Stimulated activated CD8-positive, alpha-beta memory T cell treated with anti-CD3 and anti-CD28 coated beads, Interleukin-12 subunit alpha, Interleukin-12 subunit beta, amount 100 ng/mL, for 1 hour (primary cell): ENCODE results near the gene SAMM50.

ENCODE experiments used
- DNase-seq: peaks from one replicate; pipeline ENCODE4 v3.0.0-alpha.2; 2020; ENCODE audit warnings: low read depth

The SAMM50 gene

DNA sequence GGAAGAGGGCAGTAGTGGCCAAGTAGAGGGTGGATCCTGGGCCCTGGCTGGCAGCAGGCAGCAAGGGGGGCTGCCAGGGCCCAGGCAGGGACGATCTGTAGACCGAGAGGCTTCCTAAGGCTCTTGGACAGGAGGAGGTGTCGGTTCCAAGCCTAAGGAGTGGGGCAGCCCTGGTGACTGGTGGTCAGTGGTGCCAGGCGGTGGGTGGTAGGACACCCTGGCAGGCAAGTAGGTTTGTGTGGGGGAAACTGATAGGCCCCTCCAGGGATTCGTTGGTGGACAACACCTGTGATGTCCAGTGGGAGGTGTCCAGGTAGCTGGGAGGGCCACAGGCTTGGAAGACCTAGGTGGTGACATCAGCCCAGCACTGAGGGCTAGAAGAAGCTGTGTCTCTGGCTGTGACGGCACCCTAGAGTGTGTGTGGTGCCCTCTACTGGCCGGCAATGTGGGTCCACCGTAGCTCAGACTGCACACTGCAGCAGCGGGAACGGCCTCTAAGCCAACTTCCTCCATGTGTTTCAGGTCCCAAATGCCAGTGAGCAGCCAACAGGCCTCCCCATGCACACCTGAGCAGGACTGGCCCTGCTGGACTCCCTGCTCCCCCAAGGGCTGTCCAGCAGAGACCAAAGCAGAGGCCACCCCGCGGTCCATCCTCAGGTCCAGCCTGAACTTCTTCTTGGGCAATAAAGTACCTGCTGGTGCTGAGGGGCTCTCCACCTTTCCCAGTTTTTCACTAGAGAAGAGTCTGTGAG, 9.4 kb upstream of the SAMM50 start:
- DNase-seq, result peak; percentile 42

- DNase-seq, result no peak
Measured at GRCh38 chr22:43946384-43946667, 8.9 kb upstream of the SAMM50 start.

DNA sequence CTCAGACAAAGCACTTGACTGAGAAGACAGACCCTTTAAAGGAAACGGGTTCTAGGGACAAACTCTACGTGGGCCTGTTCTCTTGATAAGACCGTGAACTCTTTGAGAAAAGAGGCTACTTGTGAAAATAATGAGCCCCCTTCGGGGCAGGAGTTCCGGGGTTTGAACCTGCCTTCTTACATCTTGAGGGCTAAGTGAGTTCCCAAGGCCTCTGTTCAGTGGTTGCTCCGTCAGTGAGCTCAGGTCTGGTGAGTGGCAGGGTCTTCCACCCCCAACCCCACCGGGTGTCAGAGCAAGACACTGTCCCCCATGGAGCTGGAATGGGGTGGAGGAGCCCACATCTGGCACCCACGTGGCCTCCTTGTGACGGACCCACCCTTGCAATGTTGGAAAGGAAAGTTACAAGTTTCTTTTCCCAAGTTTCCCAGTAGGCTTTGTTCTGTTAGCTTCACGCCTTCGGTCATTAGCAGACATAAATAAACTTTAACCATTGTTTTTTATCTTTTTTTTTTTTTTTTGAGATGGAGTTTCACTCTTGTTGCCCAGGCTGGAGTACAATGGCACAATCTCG, 6.3 kb upstream of the SAMM50 start:
- no peak for DNase-seq

DNA sequence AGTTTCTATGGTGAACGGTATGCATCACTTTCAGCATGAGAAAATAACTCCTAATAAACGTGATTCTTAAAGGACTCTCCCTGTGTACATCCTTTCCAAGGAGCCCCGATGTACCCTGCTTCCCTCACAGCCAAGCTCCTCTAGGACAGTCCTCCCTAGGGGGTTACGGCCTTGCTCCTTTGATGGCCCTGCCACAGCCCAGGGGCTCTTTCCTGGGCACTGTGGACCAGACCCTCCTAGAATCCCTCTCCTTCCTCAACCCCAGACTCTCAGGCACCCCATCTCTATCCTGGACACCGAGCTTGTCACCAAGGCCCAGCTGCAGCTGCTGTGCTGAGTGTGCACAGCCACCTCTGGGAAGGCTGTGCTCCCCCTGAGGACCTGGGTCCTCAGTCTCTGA, 3.9 kb upstream of the SAMM50 start:
- no peak for DNase-seq

GRCh38 chr22:43951966-43952365, 3.3 kb upstream of the SAMM50 start:
- DNase-seq, result no peak

- DNase-seq, result no peak
Measured at GRCh38 chr22:43953988-43954785, 1.1 kb upstream of the SAMM50 start.

DNA sequence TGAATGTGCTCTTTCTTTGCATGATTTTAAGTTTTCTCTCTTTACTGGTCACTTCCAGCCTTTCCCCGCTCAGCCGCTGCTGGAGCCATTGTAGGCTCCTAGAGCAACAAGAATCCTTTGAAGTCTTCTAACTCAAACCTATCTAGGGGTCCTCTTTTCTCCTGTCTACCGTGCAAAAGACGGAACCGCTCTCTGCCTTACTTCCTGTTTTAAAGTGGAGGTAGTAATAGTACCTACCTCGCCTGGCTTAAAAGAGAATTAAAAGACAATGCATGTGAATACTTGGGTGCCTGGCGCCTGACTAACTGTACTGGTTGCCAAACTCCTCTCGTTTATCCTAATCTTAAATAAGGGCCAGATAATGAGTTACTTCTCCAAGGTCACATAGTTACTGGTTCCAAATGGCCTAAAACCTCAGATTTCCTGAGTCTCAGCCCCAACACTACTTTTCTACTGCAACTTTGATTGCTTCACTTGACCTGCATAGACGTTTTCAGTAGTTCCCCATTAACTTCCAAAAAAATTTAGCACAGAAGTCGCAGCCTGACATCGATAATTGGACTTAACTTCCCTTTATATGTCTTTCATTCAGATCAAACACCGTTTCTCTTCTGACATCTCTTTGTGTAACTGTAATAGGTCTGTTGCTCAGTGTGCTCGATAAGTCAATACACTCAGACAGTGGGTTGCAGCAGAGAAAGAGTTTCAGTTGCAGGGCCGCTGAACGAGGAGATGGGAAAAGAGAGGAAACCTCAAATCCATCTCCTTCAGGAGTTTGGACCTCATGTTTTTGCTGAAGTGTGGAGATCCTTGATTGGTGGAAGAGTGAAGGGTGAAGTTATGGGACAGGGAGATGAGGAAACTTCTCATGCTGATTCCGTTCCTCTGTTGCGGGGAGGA, 891 bp downstream of the SAMM50 start:
- no peak for DNase-seq

DNA sequence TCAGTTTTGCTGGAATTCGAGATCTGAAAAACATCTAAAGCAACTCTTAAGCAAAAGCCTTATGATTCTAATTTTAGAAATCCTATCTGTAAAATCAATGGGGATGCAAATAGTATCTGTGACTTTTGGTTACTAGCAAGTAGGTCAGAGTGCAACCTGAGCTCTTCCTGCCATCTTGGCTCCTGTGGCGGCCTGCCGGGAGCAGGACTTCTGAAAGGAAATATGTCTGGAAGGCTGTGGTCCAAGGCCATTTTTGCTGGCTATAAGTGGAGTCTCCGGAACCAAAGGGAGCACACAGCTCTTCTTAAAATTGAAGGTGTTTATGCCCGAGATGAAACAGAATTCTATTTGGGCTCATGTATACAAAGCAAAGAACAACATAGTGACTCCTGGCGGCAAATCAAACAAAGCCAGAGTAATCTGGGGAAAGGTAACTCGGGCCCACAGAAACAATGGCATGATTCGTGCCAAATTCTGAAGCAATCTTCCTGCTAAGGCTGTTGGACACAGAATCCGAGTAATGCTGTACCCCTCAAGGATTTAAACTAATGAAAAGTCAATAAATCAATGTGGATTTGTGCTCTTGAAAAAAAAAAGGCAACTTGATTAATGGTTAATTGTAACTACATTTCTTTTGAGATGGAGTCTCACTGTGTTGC, 1.7 kb downstream of the SAMM50 start:
- no peak for DNase-seq

DNA sequence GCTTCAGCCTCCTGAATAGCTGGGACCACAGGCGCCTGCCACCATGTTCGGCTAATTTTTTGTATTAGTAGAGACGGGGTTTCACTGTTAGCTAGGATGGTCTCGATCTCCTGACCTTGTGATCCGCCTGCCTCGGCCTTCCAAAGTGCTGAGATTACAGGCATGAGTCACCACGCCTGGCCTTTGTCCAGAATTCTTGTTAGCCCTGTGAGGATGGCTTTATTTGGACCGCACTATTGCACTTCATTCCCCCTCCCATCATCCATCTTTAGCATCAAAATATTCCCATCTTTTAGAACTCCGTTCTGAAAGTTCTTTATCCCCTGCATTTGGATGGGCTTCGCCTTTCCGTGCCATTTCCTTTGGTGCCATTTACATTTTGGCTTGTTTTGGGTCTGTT, 2.6 kb downstream of the SAMM50 start:
- no peak for DNase-seq

DNA sequence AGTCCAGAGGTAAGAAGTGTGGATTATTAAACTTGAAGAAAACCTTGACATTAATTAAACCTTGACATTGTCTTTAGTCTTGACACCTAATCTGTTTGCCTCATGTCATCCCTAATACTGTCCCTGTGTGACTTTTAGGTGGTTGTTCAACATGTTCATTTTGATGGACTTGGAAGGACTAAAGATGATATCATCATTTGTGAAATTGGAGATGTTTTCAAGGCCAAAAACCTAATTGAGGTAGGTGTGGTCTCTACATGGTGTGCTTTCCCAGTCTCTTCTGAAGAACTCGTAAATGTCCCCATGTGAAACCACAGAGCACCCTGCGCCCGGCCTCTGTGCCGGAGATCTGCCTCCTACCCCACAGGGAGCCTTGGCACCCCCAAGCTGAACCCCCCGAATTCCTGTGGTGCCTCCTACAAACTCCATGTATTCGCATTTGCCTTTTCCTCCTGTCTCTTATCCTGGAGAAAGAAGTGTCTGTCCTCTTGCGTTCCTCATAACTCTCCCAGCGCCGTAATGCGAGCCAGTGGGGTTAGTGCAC, 9.1 kb downstream of the SAMM50 start:
- DNase-seq, result no peak

DNA sequence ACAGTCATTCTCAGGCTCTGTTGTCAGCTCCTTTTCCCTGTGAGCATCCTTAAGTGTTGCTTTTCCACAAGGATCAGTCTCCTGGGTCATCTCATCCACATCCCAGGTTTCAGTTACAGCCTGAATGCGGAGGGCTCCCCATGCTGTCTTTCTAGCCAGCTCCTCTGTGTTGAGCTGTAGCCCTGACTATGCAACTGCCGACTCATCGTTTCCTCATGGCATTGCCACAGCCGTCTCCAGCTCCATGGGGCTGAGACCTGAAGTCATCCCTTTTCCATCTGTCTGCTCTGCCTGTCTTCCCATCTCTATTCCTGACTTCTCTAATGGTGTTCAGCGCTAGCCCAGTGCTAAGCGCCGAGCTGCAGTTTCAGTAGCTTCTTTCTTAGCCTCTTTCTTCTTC, 11.8 kb downstream of the SAMM50 start:
- no peak for DNase-seq

GRCh38 chr22:43968614-43969013, 13.4 kb downstream of the SAMM50 start:
- no peak for DNase-seq

GRCh38 chr22:43969021-43969878, 14.0 kb downstream of the SAMM50 start:
- no peak for DNase-seq

DNA sequence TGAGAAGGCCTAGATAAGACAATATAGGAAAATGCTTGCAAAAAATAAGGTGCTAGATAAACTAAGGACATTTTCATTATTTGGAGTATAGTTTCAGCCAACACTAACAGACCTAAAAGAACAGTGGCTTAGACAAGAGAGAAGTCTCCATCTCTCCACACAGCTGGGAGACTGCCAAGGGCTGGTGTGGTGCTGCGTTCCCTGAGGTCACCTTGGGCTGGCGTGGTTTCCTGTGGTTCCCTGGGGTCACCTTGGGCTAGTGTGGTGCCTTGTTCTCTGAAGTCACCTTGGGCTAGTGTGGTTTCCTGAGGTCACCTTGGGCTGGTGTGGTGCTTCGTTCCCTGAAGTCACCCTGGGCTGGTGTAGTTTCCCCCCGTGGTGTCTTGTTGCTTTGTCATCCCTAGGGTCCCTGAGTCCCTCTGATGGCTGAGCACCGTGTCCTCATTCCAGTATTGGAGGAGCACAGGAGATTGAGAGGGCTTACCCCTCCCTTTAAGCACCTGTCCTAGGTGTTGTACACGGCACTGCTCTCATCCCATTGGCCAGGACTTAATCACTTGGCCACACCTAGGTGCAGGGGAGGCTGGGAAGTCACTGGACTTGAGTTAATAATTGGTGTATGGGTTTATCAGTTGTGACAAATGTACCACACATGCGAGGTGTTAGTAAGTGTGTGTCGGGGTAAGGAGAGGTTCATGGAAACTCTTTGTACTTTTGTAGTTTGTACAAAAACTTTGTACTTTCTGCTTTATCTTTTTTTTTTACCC, 14.9 kb downstream of the SAMM50 start:
- DNase-seq, result no peak

- DNase-seq, result no peak
Measured at GRCh38 chr22:43971112-43971511, 15.9 kb downstream of the SAMM50 start.

DNA sequence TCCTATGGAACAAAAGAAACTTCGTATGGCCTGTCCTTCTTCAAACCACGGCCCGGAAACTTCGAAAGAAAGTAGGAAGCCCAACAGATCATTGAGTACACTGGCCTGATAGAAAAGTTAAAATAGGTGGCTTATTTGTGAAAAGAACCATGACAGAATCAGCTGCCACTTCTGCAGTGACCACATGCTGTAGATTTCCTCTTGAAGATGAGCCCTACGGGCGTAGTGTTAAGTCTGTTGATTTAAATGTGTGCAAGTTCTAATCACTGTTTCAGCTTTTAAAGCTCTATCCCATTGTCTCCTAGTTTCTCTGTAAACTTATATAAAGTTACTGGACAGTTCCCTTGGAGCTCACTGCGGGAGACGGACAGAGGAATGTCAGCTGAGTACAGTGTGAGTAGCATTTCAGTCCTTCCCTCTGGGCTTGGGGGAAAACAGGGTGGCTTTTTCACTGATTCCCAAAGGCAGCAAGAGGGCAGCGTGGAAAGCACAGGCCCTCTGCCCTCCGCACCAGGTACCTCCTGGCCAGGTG, 17.8 kb downstream of the SAMM50 start:
- DNase-seq, result no peak

- DNase-seq, result no peak
Measured at GRCh38 chr22:43974028-43974545, 18.8 kb downstream of the SAMM50 start.

DNA sequence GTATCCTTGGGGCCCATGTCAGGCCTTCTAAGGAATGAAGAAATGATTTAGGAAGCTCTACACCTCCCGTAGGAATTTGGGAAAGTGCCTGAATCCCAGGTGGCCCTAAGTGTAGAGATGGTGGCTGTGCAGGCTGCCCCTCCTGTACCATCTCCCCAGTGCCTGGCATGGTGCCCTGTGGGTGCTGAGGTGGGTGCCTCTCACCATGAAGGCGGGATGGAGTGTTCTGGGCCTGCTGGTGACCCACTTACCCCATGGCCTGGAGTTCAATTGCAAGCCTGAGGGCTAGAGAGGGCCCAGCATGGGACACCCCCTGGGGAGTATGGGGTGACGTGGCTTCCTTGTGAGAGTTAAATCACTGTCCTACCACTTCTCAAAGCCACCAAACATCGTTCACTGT, 19.8 kb downstream of the SAMM50 start:
- DNase-seq, result no peak
